ENCODE measurements around the gene PAFAH1B1.

The PAFAH1B1 gene

DNA sequence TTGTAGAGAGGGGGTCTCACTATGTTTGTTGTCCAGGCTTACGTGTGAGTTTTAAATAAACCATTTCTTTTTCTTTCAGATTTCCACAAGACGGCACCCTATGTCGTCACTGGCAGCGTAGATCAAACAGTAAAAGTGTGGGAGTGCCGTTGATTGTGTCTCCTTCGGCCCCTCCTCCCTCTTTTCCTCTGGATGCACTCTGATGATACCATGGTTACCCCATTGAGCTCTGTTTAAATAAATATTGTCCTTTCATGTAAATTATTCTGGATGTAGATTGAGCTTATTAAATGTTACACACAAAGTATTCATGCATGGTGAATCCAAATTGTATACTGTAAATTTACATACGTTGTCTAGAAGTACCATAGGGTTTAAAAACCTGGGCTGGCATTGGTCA, 88.2 kb downstream of the PAFAH1B1 start:
- Mint-ChIP-seq H3K4me1 (no peaks in the 10 kb centered on the region), H3K9me3 (no peaks in the 10 kb centered on the region), H3K27me3 (no peaks in the 10 kb centered on the region), H3K27ac (no peak overlapping the region), H3K36me3 (peaks cover 22% of the 10 kb centered on the region), H3K4me3 (no peak overlapping the region)
- no peak for DNase-seq (ENCODE audit: low spot score in 2 of 2)
- no peak for ATAC-seq (ENCODE audit: low read depth)

DNA sequence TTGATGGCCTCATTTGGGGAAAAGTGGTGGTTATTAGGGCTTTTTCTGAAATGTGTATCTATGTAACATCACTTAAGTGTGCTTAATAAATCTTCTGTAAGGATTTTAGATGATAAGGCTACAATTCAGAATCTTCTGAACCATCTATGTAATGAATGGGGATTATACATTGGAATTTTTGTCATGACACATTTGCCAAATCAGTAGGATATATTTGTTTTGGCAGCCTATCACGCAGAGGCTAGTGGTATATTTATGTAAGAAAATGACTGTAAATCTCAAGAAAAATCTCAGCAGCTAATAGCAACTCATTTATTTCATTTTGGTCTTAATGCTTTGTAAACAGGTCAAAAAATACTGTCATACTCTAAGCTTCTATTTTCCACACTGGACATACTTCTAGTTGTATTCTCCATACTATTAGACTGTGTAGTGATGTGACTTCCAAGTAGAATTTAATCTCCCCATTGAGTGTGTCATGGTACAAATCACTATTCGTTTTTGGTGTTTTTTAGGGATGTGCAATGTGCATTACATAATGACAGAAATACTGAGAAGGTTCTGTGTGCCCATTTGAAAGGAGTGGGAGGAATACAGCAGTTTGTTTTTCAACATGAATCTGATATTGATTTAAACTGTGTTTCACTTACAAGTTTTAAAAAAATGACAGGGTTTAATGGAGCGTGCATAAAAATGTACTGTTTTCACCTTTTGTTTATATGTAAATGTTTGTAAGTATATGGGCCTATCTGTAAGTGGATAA, 88.9 kb downstream of the PAFAH1B1 start:
- no peak for DNase-seq (ENCODE audit: low spot score in 2 of 2)
- Mint-ChIP-seq H3K4me3 (no peak overlapping the region), H3K4me1 (no peaks in the 10 kb centered on the region), H3K9me3 (no peaks in the 10 kb centered on the region), H3K36me3 (peaks cover 20% of the 10 kb centered on the region), H3K27ac (no peak overlapping the region), H3K27me3 (no peaks in the 10 kb centered on the region)
- ATAC-seq (ENCODE audit: low read depth), result no peak

DNA sequence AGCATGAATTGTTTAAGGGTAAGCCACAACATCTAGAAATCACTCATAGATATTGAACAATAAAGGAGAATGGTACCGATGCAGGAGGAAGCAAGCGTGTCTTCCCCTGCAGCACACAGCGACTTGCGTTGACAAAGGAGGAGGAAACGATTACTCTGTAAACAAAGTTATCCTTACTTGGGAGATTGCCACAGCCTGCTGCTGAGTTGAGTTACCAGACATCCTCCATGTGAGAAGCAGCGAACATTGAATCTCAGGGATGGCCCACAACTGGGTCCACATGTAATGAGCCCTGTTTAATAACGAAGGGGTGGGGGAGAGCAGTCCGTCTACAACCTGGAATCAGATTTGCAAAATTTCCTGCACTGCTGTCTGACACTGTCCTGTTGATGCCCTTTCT, 90.5 kb downstream of the PAFAH1B1 start:
- Mint-ChIP-seq H3K27me3 (no peaks in the 10 kb centered on the region), H3K4me3 (no peak overlapping the region), H3K36me3 (peaks cover 20% of the 10 kb centered on the region), H3K27ac (no peak overlapping the region), H3K9me3 (no peaks in the 10 kb centered on the region), H3K4me1 (peaks cover under 1% of the 10 kb centered on the region)
- DNase-seq (ENCODE audit: low spot score in 2 of 2) (peak in 1 of 2 donors; percentile 2), ATAC-seq (ENCODE audit: low read depth) (no peak)

DNA sequence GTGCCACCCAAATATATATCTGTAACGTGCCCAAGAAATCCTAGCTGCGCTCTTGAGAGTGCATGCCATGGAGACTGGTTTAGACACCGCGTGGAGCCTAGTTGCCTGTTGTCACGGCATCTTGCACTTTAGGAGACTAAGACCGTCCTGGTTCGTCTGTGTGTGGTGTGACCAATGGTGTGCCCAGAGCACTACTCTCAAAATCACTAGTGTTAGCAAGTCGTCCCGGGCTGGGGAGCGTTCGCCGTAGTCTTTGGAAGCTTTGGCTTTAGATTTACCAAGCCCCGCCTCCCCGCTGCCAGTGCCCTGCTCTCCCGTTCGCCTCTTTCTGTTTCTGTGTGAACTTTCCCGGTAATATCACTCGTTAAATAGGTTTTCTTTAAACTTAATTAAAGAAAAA, 91.1 kb downstream of the PAFAH1B1 start:
- Mint-ChIP-seq H3K36me3 (peaks cover 15% of the 10 kb centered on the region), H3K27ac (no peak overlapping the region), H3K27me3 (no peaks in the 10 kb centered on the region), H3K4me3 (no peak overlapping the region), H3K4me1 (peaks cover 4% of the 10 kb centered on the region), H3K9me3 (no peaks in the 10 kb centered on the region)
- DNase-seq (ENCODE audit: low spot score in 2 of 2), result no peak
- ATAC-seq (ENCODE audit: low read depth), result no peak

DNA sequence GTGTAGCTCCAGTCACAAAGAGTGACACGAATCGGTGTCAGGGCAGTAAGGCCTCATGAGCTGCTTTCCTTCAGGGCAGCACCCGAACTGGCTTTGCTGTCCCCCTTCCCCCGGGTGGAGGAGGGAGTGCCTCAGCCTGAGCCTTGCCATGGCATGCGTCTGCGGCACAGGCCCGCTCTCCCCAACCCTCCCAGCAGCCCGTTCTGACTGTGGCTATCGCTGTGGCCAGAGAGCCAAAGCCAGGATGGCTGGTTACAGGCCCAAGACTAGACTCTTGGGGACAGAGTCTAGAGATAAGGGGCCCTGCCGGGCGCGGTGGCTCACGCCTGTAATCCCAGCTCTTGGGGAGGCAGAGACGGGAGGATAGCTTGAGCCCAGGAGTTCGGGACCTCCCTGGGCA, 92.2 kb downstream of the PAFAH1B1 start:
- Mint-ChIP-seq H3K4me3 (no peak overlapping the region), H3K27ac (no peak overlapping the region), H3K9me3 (no peaks in the 10 kb centered on the region), H3K4me1 (peaks cover 4% of the 10 kb centered on the region), H3K36me3 (peaks cover 6% of the 10 kb centered on the region), H3K27me3 (no peaks in the 10 kb centered on the region)
- no peak for DNase-seq (ENCODE audit: low spot score in 2 of 2)
- ATAC-seq (ENCODE audit: low read depth), result no peak

DNA sequence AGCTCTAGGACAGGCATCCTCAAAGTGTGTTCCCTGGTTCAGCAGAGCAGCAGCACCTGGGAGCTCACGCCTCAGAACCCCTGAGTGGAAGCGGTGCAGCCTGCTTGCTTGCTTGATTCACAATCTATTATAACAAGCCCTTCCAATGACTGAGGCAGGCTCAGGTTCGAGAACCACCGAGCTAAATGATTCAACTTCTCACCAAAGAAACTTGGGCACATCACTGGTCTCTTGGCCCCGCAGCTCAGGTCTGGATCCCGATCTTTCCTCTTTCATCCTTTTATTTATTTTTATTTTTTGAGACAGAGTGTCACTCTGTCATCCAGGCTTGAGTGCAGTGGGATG, 93.6 kb downstream of the PAFAH1B1 start:
- peaks cover 4% of the 10 kb centered on the region for H3K4me1 Mint-ChIP-seq
- H3K9me3 Mint-ChIP-seq, result no peaks in the 10 kb centered on the region
- H3K27me3 Mint-ChIP-seq, result no peaks in the 10 kb centered on the region
- H3K4me3 Mint-ChIP-seq, result no peak overlapping the region
- DNase-seq (ENCODE audit: low spot score in 2 of 2) (no peak), ATAC-seq (ENCODE audit: low read depth) (no peak)
- peaks cover 2% of the 10 kb centered on the region for H3K36me3 Mint-ChIP-seq
- H3K27ac Mint-ChIP-seq, result no peak overlapping the region

DNA sequence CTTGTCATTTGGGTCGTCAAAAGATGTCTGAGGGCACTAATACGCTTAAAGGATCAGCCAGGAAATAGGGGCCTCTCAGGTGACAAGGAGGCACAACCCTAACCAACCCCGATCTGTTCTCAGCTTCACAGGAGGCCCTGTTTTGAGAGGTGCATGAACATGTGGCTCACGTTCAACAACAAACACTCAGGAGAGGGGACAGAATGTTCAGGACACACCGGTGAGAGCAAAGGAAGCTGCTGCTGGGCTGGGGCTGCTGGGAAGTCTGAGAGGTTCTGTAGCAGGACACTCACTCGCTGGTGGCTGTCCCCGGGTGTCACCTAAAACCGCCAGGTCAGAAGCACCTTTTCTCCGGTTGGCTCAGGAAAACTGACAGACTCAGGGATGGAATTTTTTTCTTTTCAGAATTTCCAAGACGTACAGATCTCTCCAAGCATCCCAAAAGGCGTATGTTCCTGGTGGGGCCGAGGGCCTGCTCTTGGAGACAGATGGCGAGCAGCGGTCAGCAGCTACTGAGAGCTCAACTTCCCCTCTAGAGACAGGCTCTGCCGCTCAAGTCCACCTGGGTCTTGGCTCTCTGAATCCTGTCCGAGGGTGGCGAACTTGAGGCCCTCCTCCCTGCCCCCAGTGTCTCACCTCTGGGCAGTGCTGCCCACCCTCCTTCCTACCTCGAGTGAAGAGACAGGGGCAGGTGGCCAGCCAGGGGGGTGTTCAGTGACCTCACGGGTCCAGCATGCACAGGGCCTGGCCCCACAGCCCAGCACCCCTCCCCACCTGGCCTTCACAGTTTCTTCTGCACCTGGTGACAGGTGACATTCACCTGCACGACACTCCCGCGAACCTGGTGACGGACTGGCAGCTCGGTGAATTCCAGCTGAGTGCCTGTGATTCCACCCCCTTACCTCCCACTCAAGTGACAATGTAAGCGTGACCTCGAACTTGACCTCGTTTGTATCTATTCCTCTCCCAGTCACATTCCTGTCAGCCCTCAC, 95.2 kb downstream of the PAFAH1B1 start:
- ATAC-seq (ENCODE audit: low read depth), result no peak
- H3K4me1 Mint-ChIP-seq, result peaks cover 6% of the 10 kb centered on the region
- H3K27me3 Mint-ChIP-seq, result no peaks in the 10 kb centered on the region
- peaks cover 4% of the 10 kb centered on the region for H3K36me3 Mint-ChIP-seq
- H3K27ac Mint-ChIP-seq, result peak overlapping the region; percentile 67
- DNase-seq (ENCODE audit: low spot score in 2 of 2), result no peak
- H3K9me3 Mint-ChIP-seq, result no peaks in the 10 kb centered on the region
- no peak overlapping the region for H3K4me3 Mint-ChIP-seq

DNA sequence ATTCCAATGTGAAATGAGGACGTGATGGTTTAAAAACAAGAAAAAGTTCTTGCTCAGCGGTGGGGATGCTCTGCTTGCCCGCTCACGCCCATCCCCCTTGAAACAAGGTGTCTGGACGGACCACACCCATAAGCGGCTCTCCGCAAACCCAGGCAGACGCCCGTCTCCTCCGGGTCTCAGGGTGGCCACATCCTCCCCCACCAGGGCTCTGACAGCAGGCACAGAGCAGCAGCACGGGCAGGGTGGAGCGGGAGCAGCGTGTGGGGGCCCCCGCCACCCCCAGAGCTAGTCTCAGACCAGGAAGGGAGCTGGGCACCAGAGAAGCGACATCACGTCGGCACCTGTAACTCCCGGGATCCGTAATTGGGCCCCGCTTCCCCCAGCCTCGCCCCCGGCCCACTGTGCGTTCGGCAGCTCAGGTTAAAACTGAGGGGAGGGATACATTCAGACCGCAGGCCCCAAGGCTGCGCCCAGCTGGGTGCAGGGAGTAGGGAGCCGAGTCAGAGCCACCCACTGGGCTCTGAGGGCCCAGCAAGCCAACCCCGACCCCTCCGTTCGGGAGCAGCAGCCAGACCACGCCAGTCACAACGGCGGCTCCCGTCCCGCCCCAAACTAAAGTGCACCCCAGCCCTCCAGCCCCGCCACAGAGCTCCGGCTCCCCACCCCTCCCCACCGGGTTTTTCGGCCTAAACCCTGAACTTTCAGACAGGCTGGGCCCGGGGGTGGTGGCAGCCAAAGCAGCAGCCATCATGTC, 96.1 kb downstream of the PAFAH1B1 start:
- Mint-ChIP-seq H3K27me3 (no peaks in the 10 kb centered on the region), H3K4me3 (no peak overlapping the region), H3K9me3 (no peaks in the 10 kb centered on the region), H3K27ac (peak overlapping the region; percentile 67), H3K4me1 (peaks cover 6% of the 10 kb centered on the region), H3K36me3 (peaks cover 8% of the 10 kb centered on the region)
- ATAC-seq (ENCODE audit: low read depth), result peak; percentile 54
- no peak for DNase-seq (ENCODE audit: low spot score in 2 of 2)

DNA sequence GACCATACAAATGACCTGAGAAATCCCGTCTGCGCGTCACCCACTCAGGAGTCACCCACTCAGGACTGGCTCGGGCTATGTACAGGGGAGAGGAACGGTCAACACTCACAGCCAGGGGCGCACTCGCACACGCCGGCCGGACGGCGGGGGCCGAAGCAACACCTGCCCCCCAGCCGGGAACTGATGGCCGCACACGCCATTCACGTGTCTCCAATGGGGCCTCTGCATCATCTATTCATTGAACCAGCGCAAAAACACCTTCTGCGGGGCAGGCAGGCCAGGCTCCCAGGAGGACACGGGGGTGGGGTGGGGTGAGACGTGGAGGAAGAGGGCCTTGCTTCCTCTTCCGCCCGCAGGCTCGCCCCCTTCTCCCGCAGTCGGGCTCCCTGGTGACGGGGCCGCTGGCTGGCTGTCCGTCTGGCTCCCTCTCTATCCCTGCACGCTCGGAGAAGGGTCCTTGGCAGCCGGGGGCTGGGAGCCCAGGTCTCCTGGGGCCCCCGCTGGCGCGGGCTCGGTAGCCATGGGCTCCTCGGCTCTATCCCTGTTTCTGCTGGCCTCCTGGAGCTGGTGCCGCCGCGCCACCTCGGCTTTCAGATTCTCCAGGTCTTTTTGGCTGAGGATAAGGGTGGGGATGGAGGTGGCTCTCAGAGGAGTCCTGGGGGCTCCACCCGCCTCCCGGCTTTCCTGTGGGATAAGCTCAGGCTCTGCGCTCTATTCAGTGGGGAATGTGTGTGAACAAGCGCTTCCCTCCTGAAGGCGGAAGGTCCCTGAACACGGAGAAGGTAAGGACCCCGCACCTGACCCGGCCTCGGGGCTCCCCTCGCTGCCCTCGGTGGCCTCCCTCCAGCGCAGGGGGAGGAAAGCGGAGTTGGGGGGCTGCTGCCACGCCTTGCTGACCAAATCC, 97.0 kb downstream of the PAFAH1B1 start:
- Mint-ChIP-seq H3K36me3 (peaks cover 8% of the 10 kb centered on the region), H3K4me3 (no peak overlapping the region), H3K27me3 (no peaks in the 10 kb centered on the region), H3K9me3 (no peaks in the 10 kb centered on the region), H3K27ac (no peak overlapping the region), H3K4me1 (peaks cover 6% of the 10 kb centered on the region)
- no peak for ATAC-seq (ENCODE audit: low read depth)
- no peak for DNase-seq (ENCODE audit: low spot score in 2 of 2)

DNA sequence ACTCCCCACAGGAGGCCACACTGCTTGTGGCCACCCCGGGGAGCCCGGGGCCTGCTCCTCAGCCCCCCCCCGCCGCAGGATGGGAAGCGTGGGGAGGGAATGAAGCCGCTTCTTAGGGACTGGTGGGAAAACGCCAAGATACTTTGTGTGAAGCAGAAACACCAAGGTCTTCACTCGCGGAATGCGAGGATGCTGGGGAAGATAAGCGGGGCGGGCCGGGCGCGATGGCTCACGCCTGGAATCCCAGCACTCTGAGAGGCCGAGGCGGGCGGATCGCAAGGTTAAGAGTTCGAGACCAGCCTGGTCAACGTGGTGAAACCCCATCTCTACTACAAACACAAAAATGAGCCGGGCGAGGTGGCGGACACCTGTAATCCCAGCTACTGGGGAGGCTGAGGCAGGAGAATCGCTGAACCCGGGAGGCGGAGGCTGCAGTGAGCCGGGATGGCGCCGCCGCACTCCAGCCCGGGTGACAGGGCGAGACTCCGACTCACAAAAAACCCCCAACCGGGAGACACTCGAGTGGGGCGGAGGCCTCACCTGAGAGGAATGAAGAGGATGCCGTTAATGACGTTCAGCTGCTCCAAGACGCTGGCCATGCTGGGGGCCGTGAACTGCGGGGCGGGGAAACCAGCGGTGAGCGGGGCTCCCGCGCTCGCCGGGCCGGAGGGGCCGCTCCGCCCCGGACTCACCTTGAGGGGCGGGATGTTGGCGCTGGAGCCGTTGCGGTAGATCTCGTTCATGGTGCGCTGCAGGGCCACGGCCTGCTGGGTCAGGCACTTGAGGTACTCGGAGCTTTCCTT, 97.8 kb downstream of the PAFAH1B1 start:
- H3K36me3 Mint-ChIP-seq, result peaks cover 8% of the 10 kb centered on the region
- peak in 1 of 2 donors; percentile 9 for DNase-seq (ENCODE audit: low spot score in 2 of 2)
- H3K27me3 Mint-ChIP-seq, result no peaks in the 10 kb centered on the region

DNA sequence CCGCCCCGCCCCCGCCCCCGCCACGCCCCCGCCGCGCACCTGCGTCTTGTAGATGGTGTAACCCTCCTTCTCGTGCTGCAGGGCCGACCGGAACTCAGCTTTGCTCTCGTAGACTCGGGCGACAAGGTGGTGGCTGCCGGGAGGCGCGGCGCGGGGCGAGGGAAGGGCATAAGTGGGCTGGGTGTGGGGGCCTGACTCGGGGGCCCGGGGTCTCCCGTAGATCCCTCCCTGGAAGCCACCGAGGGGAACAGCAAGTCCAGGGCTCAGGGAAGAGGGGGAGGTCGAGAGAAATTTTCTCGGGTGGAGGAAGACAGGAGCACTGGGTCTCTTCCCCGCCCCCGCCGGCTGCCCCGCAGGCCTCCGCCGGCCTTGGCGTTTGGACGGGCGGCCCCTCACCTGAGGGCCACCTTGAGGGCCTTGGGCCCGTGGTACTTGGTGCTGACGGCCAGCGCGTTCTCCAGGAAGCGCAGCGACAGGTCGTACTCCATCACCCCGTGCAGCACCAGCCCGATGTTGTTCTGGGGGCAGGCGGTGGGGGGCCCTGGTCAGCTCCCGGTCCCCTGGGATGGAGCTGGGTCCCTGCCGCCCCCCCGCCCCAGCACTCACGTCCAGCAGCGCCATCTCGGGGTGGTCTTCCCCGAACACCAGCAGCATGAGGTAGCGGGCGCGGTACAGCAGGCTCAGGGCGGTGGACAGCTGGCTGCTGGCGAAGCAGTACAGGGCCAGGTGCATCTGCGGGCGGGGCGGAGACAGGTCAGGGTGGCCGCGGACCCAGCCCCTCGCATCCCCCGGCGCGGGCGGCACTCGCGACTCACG, 98.7 kb downstream of the PAFAH1B1 start:
- H3K9me3 Mint-ChIP-seq, result no peaks in the 10 kb centered on the region
- H3K27ac Mint-ChIP-seq, result no peak overlapping the region
- ATAC-seq (ENCODE audit: low read depth) (no peak), DNase-seq (ENCODE audit: low spot score in 2 of 2) (no peak)
- H3K4me3 Mint-ChIP-seq, result no peak overlapping the region
- H3K4me1 Mint-ChIP-seq, result peaks cover 6% of the 10 kb centered on the region
- H3K36me3 Mint-ChIP-seq, result peaks cover 8% of the 10 kb centered on the region
- no peaks in the 10 kb centered on the region for H3K27me3 Mint-ChIP-seq

More for the DNA sequence above, 97.8 kb downstream of the PAFAH1B1 start:
- Mint-ChIP-seq H3K4me3 (no peak overlapping the region), H3K9me3 (no peaks in the 10 kb centered on the region), H3K4me1 (peaks cover 6% of the 10 kb centered on the region), H3K27ac (no peak overlapping the region)
- ATAC-seq (ENCODE audit: low read depth), result no peak

DNA sequence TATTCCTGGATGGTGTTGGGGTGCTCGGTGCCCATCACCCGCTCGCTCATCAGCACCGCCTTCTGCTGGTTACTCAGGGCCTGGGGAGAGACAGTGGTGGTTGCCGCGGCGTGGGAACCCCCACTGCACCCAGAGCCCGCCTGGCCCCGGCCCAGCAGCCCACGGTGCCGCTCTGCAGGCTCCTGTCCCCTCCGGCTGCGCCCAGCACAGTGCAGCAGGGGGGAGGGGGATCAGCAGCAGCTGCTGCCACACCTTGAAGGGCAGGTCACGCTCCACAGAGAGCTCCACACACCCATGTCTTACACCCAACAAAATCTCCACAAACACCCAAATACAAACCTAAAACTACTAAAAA, 99.3 kb downstream of the PAFAH1B1 start:
- no peak overlapping the region for H3K4me3 Mint-ChIP-seq
- no peaks in the 10 kb centered on the region for H3K27me3 Mint-ChIP-seq
- ATAC-seq (ENCODE audit: low read depth), result no peak
- no peaks in the 10 kb centered on the region for H3K9me3 Mint-ChIP-seq
- H3K27ac Mint-ChIP-seq, result no peak overlapping the region
- peaks cover 6% of the 10 kb centered on the region for H3K4me1 Mint-ChIP-seq
- no peak for DNase-seq (ENCODE audit: low spot score in 2 of 2)
- peaks cover 8% of the 10 kb centered on the region for H3K36me3 Mint-ChIP-seq
